CD4-positive, alpha-beta T cell (primary cell): ENCODE results near the gene HAS3. TPM values are rescaled to one million over a fixed set of nuclear protein-coding genes. Genes with fewer than 3 reads are reported as not detected.

ENCODE experiments used
- ATAC-seq: fragments of 200-7000 bp; cut with Tn5 transposase; one replicate; pipeline ENCODE4 v1.10.0; 2022; ENCODE audit warnings: mild to moderate bottlenecking; ENCODE audit not compliant: poor library complexity
- CTCF ChIA-PET: fragments of 350-600 bp; sonication (Branson Sonifier 250); formaldehyde crosslinking; loops from one replicate; lab custom pipeline; 2021; ENCODE audit warnings: antibody characterized with exemption, inconsistent platforms; lab: Charles Lee
- POLR2A ChIA-PET: fragments of 350-600 bp; sonication (Branson Sonifier 250); formaldehyde crosslinking; loops from one replicate; lab custom pipeline; 2021; ENCODE audit warnings: antibody characterized with exemption, inconsistent platforms; lab: Charles Lee
- DNase-seq, 14 experiments: peaks; one replicate each; pipeline ENCODE4 v3.0.0-alpha.2; 2013 to 2020; ENCODE audit warnings: mixed read lengths in 2 of 14
- H3K27ac ChIP-seq, 2 donors: one replicate each; pipeline versions ENCODE4 v1.5.1 to v1.7.0; 2013; ENCODE audit warnings: low read length in 2 of 2, low read depth in 1 of 2, mild to moderate bottlenecking in 1 of 2
- H3K27me3 ChIP-seq, 2 experiments: 1 replicate in 1 of 2; 2 replicates in 1 of 2; pipeline versions ENCODE4 v1.6.1 to v1.7.0; 2013; ENCODE audit warnings: low read length in 2 of 2, control low read depth in 1 of 2, mild to moderate bottlenecking in 1 of 2, moderate library complexity in 1 of 2; ENCODE audit not compliant: insufficient read depth in 2 of 2, control insufficient read depth in 1 of 2
- H3K36me3 ChIP-seq: one replicate; pipeline ENCODE4 v1.6.1; 2013; ENCODE audit warnings: low read length, control low read depth; ENCODE audit not compliant: insufficient read depth
- H3K4me1 ChIP-seq: one replicate; pipeline ENCODE4 v1.6.1; 2013; ENCODE audit warnings: low read length, control low read depth; ENCODE audit not compliant: insufficient read depth
- H3K4me3 ChIP-seq: one replicate; pipeline ENCODE4 v1.5.1; 2013; ENCODE audit warnings: mild to moderate bottlenecking, low read length, moderate library complexity
- H3K9me3 ChIP-seq, 2 experiments: 1 replicate in 1 of 2; 2 replicates in 1 of 2; pipeline versions ENCODE4 v1.6.1 to v1.7.0; 2013; ENCODE audit warnings: low read length in 2 of 2, mild to moderate bottlenecking in 2 of 2, control low read depth in 1 of 2, moderate library complexity in 1 of 2; ENCODE audit not compliant: control insufficient read depth in 1 of 2, insufficient read depth in 1 of 2
- H3K27ac Mint-ChIP-seq: one replicate; pipeline ENCODE4 v1.8.0; 2020; ENCODE audit warnings: mixed read lengths
- H3K27me3 Mint-ChIP-seq: one replicate; pipeline ENCODE4 v1.8.0; 2021; ENCODE audit warnings: mixed read lengths
- H3K36me3 Mint-ChIP-seq: one replicate; pipeline ENCODE4 v1.8.0; 2021; ENCODE audit warnings: low read depth, mixed read lengths
- H3K4me1 Mint-ChIP-seq: one replicate; pipeline ENCODE4 v1.8.0; 2021; ENCODE audit warnings: low read depth, mixed read lengths
- H3K4me3 Mint-ChIP-seq: one replicate; pipeline ENCODE4 v1.8.0; 2020; ENCODE audit warnings: mild to moderate bottlenecking, mixed read lengths
- H3K9me3 Mint-ChIP-seq: one replicate; pipeline ENCODE4 v1.8.0; 2020; ENCODE audit warnings: mixed read lengths
- CTCF ChIP-seq: fragments of 200-600 bp; IDR thresholded peaks from one replicate; pipeline ENCODE4 v1.8.0; 2022; ENCODE audit warnings: antibody characterized with exemption, mild to moderate bottlenecking
- intact Hi-C, 2 experiments: fragments of 100-400 bp; cut with DNase I in 1 of 2; cut with micrococcal nuclease in 1 of 2; formaldehyde crosslinking; loops; one replicate each; pipeline versions ENCODE4 v1.15.1 to v1.9.0; 2023 to 2025; cut with DNase I, micrococcal nuclease
- total RNA-seq, 174 experiments: library from RNA in 2 of 174; stranded (reverse) in 2 of 174; gene quantifications; one replicate each; pipeline ENCODE4 v1.2.3 and lab custom pipeline; 2021 to 2026

Gene HAS3
- total RNA-seq, 2 experiments from 2014 or later = 3.2 to 3.4 TPM

- H3K9me3 Mint-ChIP-seq = no peaks in the 10 kb centered on the region
- no peak for TF ChIP-seq CTCF
- no peak overlapping the region for H3K27ac Mint-ChIP-seq
- peaks cover 67% of the 10 kb centered on the region for H3K36me3 ChIP-seq
- intact Hi-C loops = no loop called here
- H3K4me1 Mint-ChIP-seq = peaks cover 4% of the 10 kb centered on the region
- no peak overlapping the region for H3K4me3 ChIP-seq
- ChIA-PET CTCF (interaction anchor here (0.7 kb wide), 1 partner anchor 23 kb away, joined by 3 read pairs; no protein-coding TSS in a partner anchor), POLR2A (no interaction called here)
- no peaks in the 10 kb centered on the region for H3K27me3 ChIP-seq
- H3K4me1 ChIP-seq = peaks cover 5% of the 10 kb centered on the region
- H3K4me3 Mint-ChIP-seq = no peak overlapping the region
- no peaks in the 10 kb centered on the region for H3K9me3 ChIP-seq
- no peak for ATAC-seq
- DNase-seq = no peak
- no peaks in the 10 kb centered on the region for H3K27me3 Mint-ChIP-seq
- peaks cover 90% of the 10 kb centered on the region for H3K36me3 Mint-ChIP-seq
- H3K27ac ChIP-seq = no peak overlapping the region
Observed at GRCh38 chr16:69116906-69117305, 11.5 kb downstream of the HAS3 start.

GRCh38 chr16:69118468-69118867 lies 13.0 kb downstream of the HAS3 start:
- Mint-ChIP-seq H3K27ac (no peak overlapping the region), H3K4me1 (peaks cover 4% of the 10 kb centered on the region), H3K4me3 (no peak overlapping the region), H3K9me3 (no peaks in the 10 kb centered on the region), H3K27me3 (no peaks in the 10 kb centered on the region), H3K36me3 (peaks cover 82% of the 10 kb centered on the region)
- CTCF ChIA-PET = no interaction called here
- Histone ChIP-seq H3K9me3 (no peaks in the 10 kb centered on the region), H3K4me3 (no peak overlapping the region), H3K27ac (no peak overlapping the region), H3K36me3 (peaks cover 68% of the 10 kb centered on the region), H3K4me1 (no peaks in the 10 kb centered on the region), H3K27me3 (no peaks in the 10 kb centered on the region)
- TF ChIP-seq CTCF = no peak
- POLR2A ChIA-PET = no interaction called here
- DNase-seq (no peak), ATAC-seq (no peak)
- intact Hi-C loops = no loop called here

GRCh38 chr16:69118994-69119393 lies 13.5 kb downstream of the HAS3 start:
- H3K4me3 ChIP-seq = no peak overlapping the region
- POLR2A ChIA-PET = no interaction called here
- H3K4me1 ChIP-seq = no peaks in the 10 kb centered on the region
- ATAC-seq = no peak
- H3K27me3 ChIP-seq = no peaks in the 10 kb centered on the region
- peaks cover 79% of the 10 kb centered on the region for H3K36me3 Mint-ChIP-seq
- H3K36me3 ChIP-seq = peaks cover 68% of the 10 kb centered on the region
- no peaks in the 10 kb centered on the region for H3K27me3 Mint-ChIP-seq
- no peak overlapping the region for H3K27ac ChIP-seq
- intact Hi-C loops = no loop called here
- no peak overlapping the region for H3K4me3 Mint-ChIP-seq
- H3K4me1 Mint-ChIP-seq = peaks cover 6% of the 10 kb centered on the region
- no peak overlapping the region for H3K27ac Mint-ChIP-seq
- no peak for DNase-seq
- CTCF ChIA-PET = no interaction called here
- no peaks in the 10 kb centered on the region for H3K9me3 ChIP-seq
- no peaks in the 10 kb centered on the region for H3K9me3 Mint-ChIP-seq
- no peak for TF ChIP-seq CTCF
